WTC11 (cell line): ENCODE results near the gene CCNL1.
"Not testable (repeated sequence)": the region's sequence is repeated elsewhere in the genome, so short reads cannot be mapped to it uniquely, and the experiment has no call there.

ENCODE experiments used
- CREM ChIP-seq: sonication (generic); formaldehyde crosslinking; IDR thresholded peaks from 2 replicates; pipeline ENCODE4 v1.8.1; 2022; ENCODE audit warnings: mild to moderate bottlenecking, missing genetic modification reagents, moderate library complexity
- ELF4 ChIP-seq: sonication (generic); formaldehyde crosslinking; IDR thresholded peaks from 2 replicates; pipeline ENCODE4 v1.8.1; 2022; ENCODE audit warnings: low read depth, mild to moderate bottlenecking, moderate library complexity, missing genetic modification reagents
- NFE2L1 ChIP-seq: sonication (generic); formaldehyde crosslinking; IDR thresholded peaks from 2 replicates; pipeline ENCODE4 v1.8.1; 2023; ENCODE audit warnings: missing genetic modification reagents
- ZNF138 ChIP-seq: sonication (generic); formaldehyde crosslinking; conservative IDR thresholded peaks from 2 replicates; pipeline ENCODE4 v1.8.1; 2022; ENCODE audit warnings: mild to moderate bottlenecking, moderate library complexity, missing genetic modification reagents
- ZNF416 ChIP-seq: fragments of 250-450 bp; sonication (Bioruptor Pico); IDR thresholded peaks from 2 replicates; pipeline ENCODE4 v1.9.0; 2021; ENCODE audit warnings: mild to moderate bottlenecking, inconsistent platforms
- TF ChIP-seq, protein P1 (sequence below): sonication (generic); formaldehyde crosslinking; IDR thresholded peaks from 2 replicates; pipeline ENCODE4 v1.8.1; 2022; ENCODE audit warnings: missing genetic modification reagents, borderline replicate concordance
- TF ChIP-seq, protein P2 (sequence below): fragments of 200-600 bp; IDR thresholded peaks from 2 replicates; pipeline ENCODE4 v1.8.0; 2022; ENCODE audit warnings: antibody characterized with exemption
- TF ChIP-seq, protein P3 (sequence below): sonication (generic); formaldehyde crosslinking; IDR thresholded peaks from 2 replicates; pipeline ENCODE4 v1.8.0; 2022; ENCODE audit warnings: mild to moderate bottlenecking, missing genetic modification reagents

DNA sequence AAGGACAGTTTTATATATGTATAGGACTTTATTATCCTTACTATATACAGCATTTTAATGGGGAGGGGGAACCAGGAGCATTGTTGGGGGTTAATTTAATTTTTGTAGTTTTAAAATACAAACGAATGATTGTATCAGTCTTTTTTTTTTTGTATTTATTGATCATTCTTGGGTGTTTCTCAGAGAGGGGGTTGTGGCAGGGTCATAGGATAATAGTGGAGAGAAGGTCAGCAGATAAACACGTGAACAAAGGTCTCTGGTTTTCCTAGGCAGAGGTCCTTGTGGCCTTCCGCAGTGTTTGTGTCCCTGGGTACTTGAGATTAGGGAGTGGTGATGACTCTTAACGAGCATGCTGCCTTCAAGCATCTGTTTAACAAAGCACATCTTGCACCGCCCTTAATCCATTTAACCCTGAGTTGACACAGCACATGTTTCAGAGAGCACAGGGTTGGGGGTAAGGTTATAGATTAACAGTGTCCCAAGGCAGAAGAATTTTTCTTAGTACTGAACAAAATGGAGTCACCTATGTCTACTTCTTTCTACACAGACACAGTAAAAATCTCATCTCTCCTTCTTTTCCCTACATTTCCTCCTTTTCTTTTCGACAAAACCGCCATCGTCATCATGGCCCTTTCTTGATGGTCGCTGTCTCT lies 18.0 kb upstream of the CCNL1 start:
- not testable (repeated sequence) for TF ChIP-seq CREM (CRISPR knock-in tag); ELF4 (CRISPR knock-in tag); ZNF138; ZNF416 (CRISPR knock-in tag); NFE2L1 (CRISPR knock-in tag)
- TF ChIP-seq, protein P1, sequence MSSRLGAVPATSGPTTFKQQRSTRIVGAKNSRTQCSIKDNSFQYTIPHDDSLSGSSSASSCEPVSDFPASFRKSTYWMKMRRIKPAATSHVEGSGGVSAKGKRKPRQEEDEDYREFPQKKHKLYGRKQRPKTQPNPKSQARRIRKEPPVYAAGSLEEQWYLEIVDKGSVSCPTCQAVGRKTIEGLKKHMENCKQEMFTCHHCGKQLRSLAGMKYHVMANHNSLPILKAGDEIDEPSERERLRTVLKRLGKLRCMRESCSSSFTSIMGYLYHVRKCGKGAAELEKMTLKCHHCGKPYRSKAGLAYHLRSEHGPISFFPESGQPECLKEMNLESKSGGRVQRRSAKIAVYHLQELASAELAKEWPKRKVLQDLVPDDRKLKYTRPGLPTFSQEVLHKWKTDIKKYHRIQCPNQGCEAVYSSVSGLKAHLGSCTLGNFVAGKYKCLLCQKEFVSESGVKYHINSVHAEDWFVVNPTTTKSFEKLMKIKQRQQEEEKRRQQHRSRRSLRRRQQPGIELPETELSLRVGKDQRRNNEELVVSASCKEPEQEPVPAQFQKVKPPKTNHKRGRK (CRISPR knock-in tag) = not testable (repeated sequence)
- TF ChIP-seq, protein P2, sequence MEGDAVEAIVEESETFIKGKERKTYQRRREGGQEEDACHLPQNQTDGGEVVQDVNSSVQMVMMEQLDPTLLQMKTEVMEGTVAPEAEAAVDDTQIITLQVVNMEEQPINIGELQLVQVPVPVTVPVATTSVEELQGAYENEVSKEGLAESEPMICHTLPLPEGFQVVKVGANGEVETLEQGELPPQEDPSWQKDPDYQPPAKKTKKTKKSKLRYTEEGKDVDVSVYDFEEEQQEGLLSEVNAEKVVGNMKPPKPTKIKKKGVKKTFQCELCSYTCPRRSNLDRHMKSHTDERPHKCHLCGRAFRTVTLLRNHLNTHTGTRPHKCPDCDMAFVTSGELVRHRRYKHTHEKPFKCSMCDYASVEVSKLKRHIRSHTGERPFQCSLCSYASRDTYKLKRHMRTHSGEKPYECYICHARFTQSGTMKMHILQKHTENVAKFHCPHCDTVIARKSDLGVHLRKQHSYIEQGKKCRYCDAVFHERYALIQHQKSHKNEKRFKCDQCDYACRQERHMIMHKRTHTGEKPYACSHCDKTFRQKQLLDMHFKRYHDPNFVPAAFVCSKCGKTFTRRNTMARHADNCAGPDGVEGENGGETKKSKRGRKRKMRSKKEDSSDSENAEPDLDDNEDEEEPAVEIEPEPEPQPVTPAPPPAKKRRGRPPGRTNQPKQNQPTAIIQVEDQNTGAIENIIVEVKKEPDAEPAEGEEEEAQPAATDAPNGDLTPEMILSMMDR = not testable (repeated sequence)
- TF ChIP-seq, protein P3, sequence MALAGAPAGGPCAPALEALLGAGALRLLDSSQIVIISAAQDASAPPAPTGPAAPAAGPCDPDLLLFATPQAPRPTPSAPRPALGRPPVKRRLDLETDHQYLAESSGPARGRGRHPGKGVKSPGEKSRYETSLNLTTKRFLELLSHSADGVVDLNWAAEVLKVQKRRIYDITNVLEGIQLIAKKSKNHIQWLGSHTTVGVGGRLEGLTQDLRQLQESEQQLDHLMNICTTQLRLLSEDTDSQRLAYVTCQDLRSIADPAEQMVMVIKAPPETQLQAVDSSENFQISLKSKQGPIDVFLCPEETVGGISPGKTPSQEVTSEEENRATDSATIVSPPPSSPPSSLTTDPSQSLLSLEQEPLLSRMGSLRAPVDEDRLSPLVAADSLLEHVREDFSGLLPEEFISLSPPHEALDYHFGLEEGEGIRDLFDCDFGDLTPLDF (CRISPR knock-in tag) = not testable (repeated sequence)
